Mucosa of descending colon (tissue), 3 donors: ENCODE measurements around the gene NCK1. TPM values are rescaled to one million over a fixed set of nuclear protein-coding genes. Genes with fewer than 3 reads are reported as not detected.

Experiments used
- ATAC-seq: fragments of 200-7000 bp; cut with Tn5 transposase; one replicate; pipeline ENCODE4 v1.9.1; 2020; ENCODE audit warnings: mild to moderate bottlenecking, moderate library complexity
- DNase-seq, 3 donors: peaks; one replicate each; pipeline ENCODE4 v3.0.0-alpha.2; 2020
- H3K36me3 ChIP-seq: fragments of 200-600 bp; one replicate; pipeline ENCODE4 v1.8.0; 2021; ENCODE audit warnings: low read depth, mild to moderate bottlenecking
- H3K4me1 ChIP-seq: fragments of 200-600 bp; one replicate; pipeline ENCODE4 v1.8.0; 2021; ENCODE audit warnings: low read depth, mild to moderate bottlenecking
- H3K4me3 ChIP-seq: fragments of 200-600 bp; one replicate; pipeline ENCODE4 v1.8.0; 2021; ENCODE audit warnings: mild to moderate bottlenecking
- H3K9me3 ChIP-seq: fragments of 200-600 bp; one replicate; pipeline ENCODE4 v1.8.0; 2021; ENCODE audit warnings: mild to moderate bottlenecking
- CTCF ChIP-seq: fragments of 200-600 bp; IDR thresholded peaks from one replicate; pipeline ENCODE4 v1.8.0; 2022; ENCODE audit warnings: antibody characterized with exemption, mild to moderate bottlenecking
- intact Hi-C, 2 donors: fragments of 100-400 bp; cut with DNase I in 1 of 2; cut with micrococcal nuclease in 1 of 2; formaldehyde crosslinking; loops; one replicate each; pipeline versions ENCODE4 v1.11.0 to v1.11.1; 2022; cut with DNase I, micrococcal nuclease
- total RNA-seq, 3 donors: library from RNA; stranded (reverse); fragmentation: NEBNext Ultra II Directional in 2 of 3; extraction: Animal tissue kit (Norgen Biotek cat#: 25700) in 2 of 3; gene quantifications; one replicate each; pipeline versions ENCODE4 v1.2.1 to v1.2.4, GENCODE V29; 2021 to 2023
- donor health status: DM: no; HTN: no; CAD: no; lungs with moderate emphysema.
- donor health status: DM: no; HTN: no; CAD: no.
- donor health status: DM: no; HTN: yes; CAD: no.

NCK1 gene
- total RNA-seq, 3 donors from 2014 or later: 47.0 to 56.4 (median 50.1) TPM

- no peak for TF ChIP-seq CTCF
- Histone ChIP-seq H3K4me1 (peaks cover 13% of the 10 kb centered on the region), H3K9me3 (no peaks in the 10 kb centered on the region), H3K4me3 (no peak overlapping the region), H3K36me3 (no peaks in the 10 kb centered on the region)
- intact Hi-C loops: no loop called here
- no peak for DNase-seq
- no peak for ATAC-seq
These were observed 126.6 kb downstream of the NCK1 start for GRCh38 chr3:136988651-136989050.

GRCh38 chr3:136989781-136990524 lies 127.9 kb downstream of the NCK1 start:
- no peaks in the 10 kb centered on the region for H3K36me3 ChIP-seq
- DNase-seq (peak in 2 of 3 donors; percentile 46 to 60), ATAC-seq (peak; percentile 8)
- peaks cover 15% of the 10 kb centered on the region for H3K4me1 ChIP-seq
- no peak overlapping the region for H3K4me3 ChIP-seq
- intact Hi-C loops: no loop called here
- TF ChIP-seq CTCF: no peak
- H3K9me3 ChIP-seq: no peaks in the 10 kb centered on the region

GRCh38 chr3:136990826-136991225 lies 128.8 kb downstream of the NCK1 start:
- no peak for DNase-seq
- ATAC-seq: no peak
- Histone ChIP-seq H3K36me3 (no peaks in the 10 kb centered on the region), H3K4me3 (no peak overlapping the region), H3K9me3 (no peaks in the 10 kb centered on the region), H3K4me1 (peaks cover 15% of the 10 kb centered on the region)
- no peak for TF ChIP-seq CTCF
- intact Hi-C loops: no loop called here

- intact Hi-C loops: no loop called here
- Histone ChIP-seq H3K9me3 (no peaks in the 10 kb centered on the region), H3K4me1 (peaks cover 15% of the 10 kb centered on the region), H3K36me3 (no peaks in the 10 kb centered on the region), H3K4me3 (no peak overlapping the region)
- ATAC-seq (no peak), DNase-seq (no peak)
- TF ChIP-seq CTCF: no peak
These were observed 130.1 kb downstream of the NCK1 start for GRCh38 chr3:136992115-136992514.

- Histone ChIP-seq H3K36me3 (no peaks in the 10 kb centered on the region), H3K4me3 (no peak overlapping the region), H3K4me1 (peaks cover 15% of the 10 kb centered on the region), H3K9me3 (no peaks in the 10 kb centered on the region)
- peak; percentile 92 to 95 (median 92) for DNase-seq
- peak; percentile 98 for ATAC-seq
- no peak for TF ChIP-seq CTCF
- intact Hi-C loops: no loop called here
These were observed 132.9 kb downstream of the NCK1 start for GRCh38 chr3:136994772-136995516.
